ENCODE measurements around the gene CDR2L.

DNA sequence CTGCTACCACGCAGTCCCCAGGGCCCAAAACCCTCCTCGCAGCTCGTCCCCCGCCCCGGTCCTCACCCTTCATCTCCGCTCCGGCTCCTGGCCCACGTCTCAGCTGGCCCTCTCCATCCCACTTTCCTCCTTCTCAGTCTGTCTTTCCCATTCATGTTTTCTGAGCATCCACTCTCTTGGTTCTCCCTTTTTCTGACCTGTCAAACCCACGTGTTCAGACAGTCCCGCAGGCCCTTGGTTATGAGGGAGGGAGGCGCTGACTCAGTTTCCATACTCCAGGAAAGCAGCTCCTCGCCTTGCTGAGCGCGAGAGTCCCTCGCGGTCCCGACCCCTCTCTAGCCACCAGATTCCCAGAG lies 14.5 kb upstream of the CDR2L start:
- TF ChIP-seq, protein P1, sequence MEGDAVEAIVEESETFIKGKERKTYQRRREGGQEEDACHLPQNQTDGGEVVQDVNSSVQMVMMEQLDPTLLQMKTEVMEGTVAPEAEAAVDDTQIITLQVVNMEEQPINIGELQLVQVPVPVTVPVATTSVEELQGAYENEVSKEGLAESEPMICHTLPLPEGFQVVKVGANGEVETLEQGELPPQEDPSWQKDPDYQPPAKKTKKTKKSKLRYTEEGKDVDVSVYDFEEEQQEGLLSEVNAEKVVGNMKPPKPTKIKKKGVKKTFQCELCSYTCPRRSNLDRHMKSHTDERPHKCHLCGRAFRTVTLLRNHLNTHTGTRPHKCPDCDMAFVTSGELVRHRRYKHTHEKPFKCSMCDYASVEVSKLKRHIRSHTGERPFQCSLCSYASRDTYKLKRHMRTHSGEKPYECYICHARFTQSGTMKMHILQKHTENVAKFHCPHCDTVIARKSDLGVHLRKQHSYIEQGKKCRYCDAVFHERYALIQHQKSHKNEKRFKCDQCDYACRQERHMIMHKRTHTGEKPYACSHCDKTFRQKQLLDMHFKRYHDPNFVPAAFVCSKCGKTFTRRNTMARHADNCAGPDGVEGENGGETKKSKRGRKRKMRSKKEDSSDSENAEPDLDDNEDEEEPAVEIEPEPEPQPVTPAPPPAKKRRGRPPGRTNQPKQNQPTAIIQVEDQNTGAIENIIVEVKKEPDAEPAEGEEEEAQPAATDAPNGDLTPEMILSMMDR (IDR thresholded peaks at IDR 0.05; ENCODE audit: low read depth, low read length, missing input control), result no peak
- TF ChIP-seq JUND (IDR thresholded peaks at IDR 0.05) (no peak), YY1 (IDR thresholded peaks at IDR 0.05) (no peak), TAF1 (conservative IDR thresholded peaks at IDR 0.05) (no peak), EGR1 (IDR thresholded peaks at IDR 0.05; ENCODE audit: low read depth in 2 of 2) (no peak)
- TF ChIP-seq, protein P2, sequence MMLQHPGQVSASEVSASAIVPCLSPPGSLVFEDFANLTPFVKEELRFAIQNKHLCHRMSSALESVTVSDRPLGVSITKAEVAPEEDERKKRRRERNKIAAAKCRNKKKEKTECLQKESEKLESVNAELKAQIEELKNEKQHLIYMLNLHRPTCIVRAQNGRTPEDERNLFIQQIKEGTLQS (IDR thresholded peaks at IDR 0.05), result no peak
- TF ChIP-seq, protein P3, sequence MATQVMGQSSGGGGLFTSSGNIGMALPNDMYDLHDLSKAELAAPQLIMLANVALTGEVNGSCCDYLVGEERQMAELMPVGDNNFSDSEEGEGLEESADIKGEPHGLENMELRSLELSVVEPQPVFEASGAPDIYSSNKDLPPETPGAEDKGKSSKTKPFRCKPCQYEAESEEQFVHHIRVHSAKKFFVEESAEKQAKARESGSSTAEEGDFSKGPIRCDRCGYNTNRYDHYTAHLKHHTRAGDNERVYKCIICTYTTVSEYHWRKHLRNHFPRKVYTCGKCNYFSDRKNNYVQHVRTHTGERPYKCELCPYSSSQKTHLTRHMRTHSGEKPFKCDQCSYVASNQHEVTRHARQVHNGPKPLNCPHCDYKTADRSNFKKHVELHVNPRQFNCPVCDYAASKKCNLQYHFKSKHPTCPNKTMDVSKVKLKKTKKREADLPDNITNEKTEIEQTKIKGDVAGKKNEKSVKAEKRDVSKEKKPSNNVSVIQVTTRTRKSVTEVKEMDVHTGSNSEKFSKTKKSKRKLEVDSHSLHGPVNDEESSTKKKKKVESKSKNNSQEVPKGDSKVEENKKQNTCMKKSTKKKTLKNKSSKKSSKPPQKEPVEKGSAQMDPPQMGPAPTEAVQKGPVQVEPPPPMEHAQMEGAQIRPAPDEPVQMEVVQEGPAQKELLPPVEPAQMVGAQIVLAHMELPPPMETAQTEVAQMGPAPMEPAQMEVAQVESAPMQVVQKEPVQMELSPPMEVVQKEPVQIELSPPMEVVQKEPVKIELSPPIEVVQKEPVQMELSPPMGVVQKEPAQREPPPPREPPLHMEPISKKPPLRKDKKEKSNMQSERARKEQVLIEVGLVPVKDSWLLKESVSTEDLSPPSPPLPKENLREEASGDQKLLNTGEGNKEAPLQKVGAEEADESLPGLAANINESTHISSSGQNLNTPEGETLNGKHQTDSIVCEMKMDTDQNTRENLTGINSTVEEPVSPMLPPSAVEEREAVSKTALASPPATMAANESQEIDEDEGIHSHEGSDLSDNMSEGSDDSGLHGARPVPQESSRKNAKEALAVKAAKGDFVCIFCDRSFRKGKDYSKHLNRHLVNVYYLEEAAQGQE (IDR thresholded peaks at IDR 0.05), result no peak
